H1 (cell line): ENCODE data around the gene CEND1. TPM values are rescaled to one million over a fixed set of nuclear protein-coding genes. Genes with fewer than 3 reads are reported as not detected.

Source experiments
- CTCF ChIA-PET: fragments of 300-600 bp; sonication (Branson Sonifier 250); formaldehyde crosslinking; loops from one replicate; lab custom pipeline; 2021; ENCODE audit not compliant: partially characterized antibody; lab: Charles Lee
- POLR2A ChIA-PET: fragments of 300-600 bp; sonication (Branson Sonifier 250); formaldehyde crosslinking; loops from one replicate; lab custom pipeline; 2021; ENCODE audit warnings: inconsistent platforms; ENCODE audit not compliant: partially characterized antibody; lab: Charles Lee
- DNase-seq, 2 experiments: peaks; one replicate each; pipeline versions ENCODE4 v3.0.0 to v3.0.0-alpha.2; 2010 to 2022; ENCODE audit warnings: low spot score in 2 of 2, low read depth in 1 of 2, mixed read lengths in 1 of 2
- FAIRE-seq: peaks from 2 replicates; lab custom pipeline; 2011; peaks lifted over from hg19 to GRCh38; lab: Jason Lieb, UNC
- H2AFZ ChIP-seq: 2 replicates; pipeline ENCODE4 v1.8.1; 2012; ENCODE audit warnings: low read length, inconsistent platforms
- H2AK5ac ChIP-seq: 2 replicates; pipeline ENCODE4 v1.6.1; 2013; ENCODE audit warnings: low read depth, low read length
- H2BK120ac ChIP-seq: replicated peaks from 2 replicates; pipeline ENCODE3; 2013; ENCODE audit warnings: low read depth, low read length, inconsistent platforms
- H2BK12ac ChIP-seq: 2 replicates; pipeline ENCODE4 v1.6.1; 2013; ENCODE audit warnings: low read depth, low read length
- H2BK15ac ChIP-seq: 2 replicates; pipeline ENCODE4 v1.6.1; 2013; ENCODE audit warnings: low read length
- H2BK20ac ChIP-seq: 2 replicates; pipeline ENCODE4 v1.6.1; 2013; ENCODE audit warnings: low read length
- H2BK5ac ChIP-seq: 2 replicates; pipeline ENCODE4 v1.6.1; 2013; ENCODE audit warnings: low read depth, low read length
- H3K14ac ChIP-seq: 2 replicates; pipeline ENCODE4 v1.6.1; 2013; ENCODE audit warnings: inconsistent platforms; ENCODE audit not compliant: insufficient read length
- H3K18ac ChIP-seq: 2 replicates; pipeline ENCODE4 v1.6.1; 2013; ENCODE audit warnings: low read length; ENCODE audit errors: extremely low read depth
- H3K23ac ChIP-seq: 2 replicates; pipeline ENCODE4 v1.6.1; 2013; ENCODE audit warnings: inconsistent platforms; ENCODE audit not compliant: insufficient read length
- H3K23me2 ChIP-seq: 2 replicates; pipeline ENCODE4 v1.6.1; 2013; ENCODE audit warnings: low read depth, low read length
- H3K27ac ChIP-seq: 2 replicates; pipeline ENCODE4 v1.6.1; 2011; ENCODE audit warnings: low read depth, low read length, inconsistent platforms
- H3K27me3 ChIP-seq, 4 experiments: replicated peaks in 1 of 4; 1 replicate in 1 of 4; 2 replicates in 3 of 4; pipeline versions ENCODE4 v1.6.1 to v1.8.1; 2011 to 2013; ENCODE audit warnings: low read length in 3 of 4, mild to moderate bottlenecking in 3 of 4, inconsistent platforms in 2 of 4, mixed read lengths in 2 of 4, moderate library complexity in 1 of 4; ENCODE audit not compliant: control insufficient read depth in 3 of 4, insufficient read depth in 3 of 4; ENCODE audit errors: extremely low read depth in 1 of 4
- H3K36me3 ChIP-seq, 4 experiments: 2 replicates each; pipeline versions ENCODE4 v1.6.1 to v1.8.1; 2011 to 2013; ENCODE audit warnings: mild to moderate bottlenecking in 4 of 4, low read length in 3 of 4, moderate library complexity in 2 of 4, control low read depth in 1 of 4, inconsistent platforms in 1 of 4; ENCODE audit not compliant: insufficient read depth in 4 of 4, control insufficient read depth in 2 of 4
- H3K4ac ChIP-seq: replicated peaks from 2 replicates; pipeline ENCODE3; 2013; ENCODE audit warnings: low read length, low read depth, mixed read lengths, inconsistent platforms; ENCODE audit not compliant: insufficient read length
- H3K4me1 ChIP-seq, 4 experiments: replicated peaks in 1 of 4; 1 replicate in 1 of 4; 2 replicates in 3 of 4; pipeline versions ENCODE4 v1.6.1 to v1.8.1; 2011 to 2013; ENCODE audit warnings: low read length in 3 of 4, inconsistent platforms in 2 of 4, mixed read lengths in 1 of 4; ENCODE audit not compliant: insufficient read depth in 4 of 4, control insufficient read depth in 3 of 4
- H3K4me2 ChIP-seq, 2 experiments: 2 replicates each; pipeline versions ENCODE4 v1.6.1 to v1.8.1; 2011 to 2013; ENCODE audit warnings: low read depth in 2 of 2, low read length in 2 of 2, control low read depth in 1 of 2, inconsistent platforms in 1 of 2, mild to moderate bottlenecking in 1 of 2; ENCODE audit not compliant: insufficient read depth in 1 of 2
- H3K4me3 ChIP-seq, 4 experiments: fragments of 200-600, 300-600 bp in 1 of 4; sonication (generic), shearing (Covaris generic), sonication (Bioruptor Twin) in 1 of 4; 2 replicates each; pipeline versions ENCODE4 v1.5.1 to v1.8.1; 2011 to 2016; ENCODE audit warnings: low read length in 4 of 4, low read depth in 3 of 4, control low read depth in 2 of 4, inconsistent platforms in 2 of 4, mild to moderate bottlenecking in 2 of 4, mixed read lengths in 1 of 4, moderate library complexity in 1 of 4; ENCODE audit not compliant: insufficient read depth in 2 of 4; ENCODE audit errors: extremely low read depth in 1 of 4
- H3K56ac ChIP-seq: replicated peaks from 2 replicates; pipeline ENCODE3; 2013; ENCODE audit warnings: low read depth, mild to moderate bottlenecking, mixed read lengths, low read length, inconsistent platforms; ENCODE audit not compliant: insufficient read length
- H3K79me1 ChIP-seq: 2 replicates; pipeline ENCODE4 v1.6.1; 2013; ENCODE audit warnings: low read depth, low read length, control low read depth
- H3K79me2 ChIP-seq, 2 experiments: 2 replicates each; pipeline versions ENCODE4 v1.6.1 to v1.8.1; 2012 to 2013; ENCODE audit warnings: low read length in 2 of 2, mild to moderate bottlenecking in 2 of 2, inconsistent platforms in 1 of 2; ENCODE audit not compliant: insufficient read depth in 2 of 2, control insufficient read depth in 1 of 2
- H3K9ac ChIP-seq, 4 experiments: replicated peaks in 1 of 4; 1 replicate in 1 of 4; 2 replicates in 3 of 4; pipeline versions ENCODE4 v1.6.1 to v1.8.1; 2011 to 2013; ENCODE audit warnings: low read depth in 3 of 4, low read length in 3 of 4, control low read depth in 2 of 4, mild to moderate bottlenecking in 2 of 4, moderate library complexity in 2 of 4, inconsistent platforms in 1 of 4; ENCODE audit errors: extremely low read depth in 1 of 4
- H3K9me3 ChIP-seq, 2 experiments: 2 replicates each; pipeline versions ENCODE4 v1.6.1 to v1.8.1; 2012 to 2013; ENCODE audit warnings: mild to moderate bottlenecking in 2 of 2, moderate library complexity in 2 of 2, control low read depth in 1 of 2, inconsistent platforms in 1 of 2, low read depth in 1 of 2, low read length in 1 of 2, mixed read lengths in 1 of 2; ENCODE audit not compliant: insufficient read depth in 2 of 2
- H4K20me1 ChIP-seq, 2 experiments: replicated peaks in 1 of 2; 2 replicates each; pipeline versions ENCODE3 to v1.8.1; 2011 to 2013; ENCODE audit warnings: inconsistent platforms in 2 of 2, low read length in 2 of 2, mild to moderate bottlenecking in 1 of 2; ENCODE audit not compliant: insufficient read depth in 2 of 2, control insufficient read depth in 1 of 2
- H4K5ac ChIP-seq: 2 replicates; pipeline ENCODE4 v1.6.1; 2013; ENCODE audit warnings: low read length, low read depth, mixed read lengths, inconsistent platforms; ENCODE audit not compliant: insufficient read length
- H4K8ac ChIP-seq: 2 replicates; pipeline ENCODE4 v1.8.0; 2013; ENCODE audit warnings: mild to moderate bottlenecking, moderate library complexity, low read length, inconsistent platforms; ENCODE audit not compliant: insufficient read depth; ENCODE audit errors: extremely low read depth
- H4K91ac ChIP-seq: replicated peaks from 2 replicates; pipeline ENCODE3; 2013; ENCODE audit warnings: low read length, mixed read lengths, inconsistent platforms; ENCODE audit not compliant: insufficient read length
- CBX5 ChIP-seq: fragments of 300-800, 300-1000 bp; sonication (generic); IDR thresholded peaks from 2 replicates; pipeline ENCODE4 v1.7.1; 2016; ENCODE audit warnings: antibody characterized with exemption, low read length, low read depth
- CTBP2 ChIP-seq: IDR thresholded peaks from 2 replicates; pipeline ENCODE4 v1.7.0; 2011; ENCODE audit warnings: borderline replicate concordance, mild to moderate bottlenecking, moderate library complexity, mixed read lengths, low read length; ENCODE audit not compliant: insufficient read depth, insufficient read length
- EGR1 ChIP-seq: IDR thresholded peaks from 2 replicates; pipeline ENCODE4 v1.6.1; 2011; ENCODE audit warnings: low read depth, low read length, borderline replicate concordance
- EP300 ChIP-seq, 2 experiments: IDR thresholded peaks; 1 replicate in 1 of 2; 2 replicates in 1 of 2; pipeline ENCODE4 v1.6.1; 2011 to 2012; ENCODE audit warnings: low read depth in 2 of 2, low read length in 2 of 2, mild to moderate bottlenecking in 2 of 2, borderline replicate concordance in 1 of 2, inconsistent platforms in 1 of 2, moderate library complexity in 1 of 2
- HDAC2 ChIP-seq, 2 experiments: fragments of 300-600 bp in 1 of 2; sonication (generic) in 1 of 2; IDR thresholded peaks; 2 replicates each; pipeline ENCODE4 v1.6.1; 2011 to 2012; ENCODE audit warnings: low read depth in 2 of 2, low read length in 2 of 2, mild to moderate bottlenecking in 2 of 2, moderate library complexity in 2 of 2, borderline replicate concordance in 1 of 2, inconsistent platforms in 1 of 2
- RNF2 ChIP-seq: fragments of 200-900, 300-1000 bp; sonication (generic); IDR thresholded peaks from 2 replicates; pipeline ENCODE4 v1.7.1; 2016; ENCODE audit warnings: borderline replicate concordance, low read depth, mild to moderate bottlenecking, antibody characterized with exemption, low read length; ENCODE audit not compliant: poor library complexity, severe bottlenecking; ENCODE audit errors: missing control alignments
- RXRA ChIP-seq: IDR thresholded peaks from 2 replicates; pipeline ENCODE4 v1.6.1; 2011; ENCODE audit warnings: low read depth, mild to moderate bottlenecking, low read length, moderate library complexity; ENCODE audit not compliant: insufficient read depth
- TCF12 ChIP-seq: IDR thresholded peaks from 2 replicates; pipeline ENCODE4 v1.6.1; 2011; ENCODE audit warnings: low read depth, mild to moderate bottlenecking, low read length
- TEAD4 ChIP-seq: IDR thresholded peaks from 2 replicates; pipeline ENCODE4 v1.6.1; 2012; ENCODE audit warnings: low read depth, low read length, inconsistent platforms, mixed read lengths
- WGBS, 2 experiments: shearing (Covaris generic) in 1 of 2; methylation state at CpG; one replicate each; pipeline versions ENCODE4 v1.1.6 to v1.1.7; 2013 to 2015; ENCODE audit warnings: low lambda C conversion rate in 2 of 2, mixed read lengths in 2 of 2, inconsistent platforms in 1 of 2, low coverage in 1 of 2, missing lambda C conversion rate in 1 of 2; ENCODE audit not compliant: insufficient replicate concordance in 2 of 2, insufficient coverage in 1 of 2, insufficient read length in 1 of 2; ENCODE audit errors: extremely low coverage in 1 of 2, missing lambda C conversion rate in 1 of 2; 5-methylcytosine and 5-hydroxymethylcytosine counted together
- polyA plus RNA-seq, 7 experiments: library from polyadenylated mRNA; depleted of rRNA in 3 of 7; stranded (reverse) in 5 of 7; unstranded in 2 of 7; fragments of >200 nt in 5 of 7; fragments of 200-250 nt in 2 of 7; gene quantifications; 1 replicate in 5 of 7; 2 replicates in 1 of 7; 4 replicates in 1 of 7; pipeline versions ENCODE4 v1.2.1 to v1.2.3, GENCODE V29; 2011 to 2013; ENCODE audit warnings: missing spikeins in 2 of 7, mixed read lengths in 2 of 7
- total RNA-seq: library from RNA; stranded (reverse); fragmentation: NEBNext Ultra II Directional; extraction: Animal tissue kit (Norgen Biotek cat#: 25700); gene quantifications from 2 replicates; pipeline ENCODE4 v1.2.1, GENCODE V29; 2021

The CEND1 gene
- total and polyA plus RNA-seq, 2 of the 8 experiments (the other 6 are each of a cell fraction or from before 2014, with no cell fraction given): 0.82 to 5.0 TPM

DNA sequence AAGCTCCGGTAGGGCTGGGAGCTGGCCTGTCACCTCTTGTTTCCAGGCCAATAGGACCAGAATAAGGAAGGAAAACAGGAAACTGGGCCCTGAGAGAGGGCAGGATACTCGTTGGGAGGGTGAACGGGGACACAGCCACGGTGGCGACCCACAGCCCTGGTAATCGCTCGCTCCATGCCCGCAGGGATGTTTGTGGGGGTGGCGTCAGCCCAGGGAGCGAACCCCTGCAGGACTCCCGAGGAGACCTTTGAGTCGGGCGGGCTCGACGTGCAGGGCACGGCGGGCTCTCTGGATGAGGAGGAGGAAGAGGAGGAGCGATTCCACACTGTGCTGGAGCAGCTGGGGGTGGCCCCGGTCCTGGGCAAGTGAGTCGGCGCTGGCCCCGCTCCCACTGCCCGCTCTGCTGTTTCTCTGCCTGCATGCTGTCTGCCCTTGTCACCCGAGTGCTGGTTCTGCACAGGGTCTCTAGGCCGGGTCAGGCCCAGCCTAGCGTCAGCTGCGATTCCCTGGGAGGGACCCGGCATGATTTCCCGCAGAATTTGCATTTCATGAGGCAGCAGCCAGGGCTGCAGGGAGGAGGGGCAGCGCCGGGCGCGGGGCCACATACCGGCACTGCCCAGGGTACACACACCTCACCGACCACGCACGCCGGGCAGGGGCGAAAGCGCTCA is 39.4 kb upstream of the CEND1 start:
- peak overlapping the region; percentile 84 to 98 for H3K4me2 ChIP-seq
- no peak overlapping the region for H2BK20ac ChIP-seq
- peaks cover 0 to 51% (median 44%) of the 10 kb centered on the region in 4 experiments; a peak in 6 of 7 replicates for H3K4me1 ChIP-seq
- H3K27me3 ChIP-seq: peaks cover 6 to 41% (median 31%) of the 10 kb centered on the region in 4 experiments
- H3K4ac ChIP-seq: no peak overlapping the region
- H2BK5ac ChIP-seq: peak overlapping the region; percentile 85; the same call in 1 of the 2 replicates
- POLR2A ChIA-PET: interaction anchor here (0.9 to 53.0 kb wide), 6 partner anchors 1 to 82 kb away, joined by 4 to 1917 read pairs (median 4); partner anchors contain the start of genes CD151, CEND1, CRACR2B and GATD1
- no peak overlapping the region for H3K14ac ChIP-seq
- H2AK5ac ChIP-seq: peak overlapping the region; percentile 49; the same call in 1 of the 2 replicates
- no peak overlapping the region for H2AFZ ChIP-seq
- 0 out of 2 replicates have a peak overlapping the region, but pooled peaks have one; percentile 9 for H4K8ac ChIP-seq
- H3K79me2 ChIP-seq: no peaks in the 10 kb centered on the region; a peak in 1 of 4 replicates
- CTCF ChIA-PET: interaction anchor here (0.8 to 3.5 kb wide), 8 partner anchors 10 to 71 kb away, joined by 3 to 26 read pairs (median 6); partner anchors contain the start of genes PNPLA2, POLR2L and TSPAN4
- peak overlapping the region; percentile 92; the same call in 1 of the 2 replicates for H2BK12ac ChIP-seq
- DNase-seq (peak in 1 of 2 experiments; percentile 76), FAIRE-seq (no peak)
- H3K23ac ChIP-seq: no peak overlapping the region
- 9% methylated on average over 40 of the region's 40 CpGs; no CpG with 5 or more reads in 1 of the 2 experiments for WGBS, 2 experiments
- no peak overlapping the region for H2BK120ac ChIP-seq
- peak overlapping the region in 3 of 4 experiments; percentile 5 to 45 (median 45); a peak in 3 of 7 replicates for H3K9ac ChIP-seq
- H2BK15ac ChIP-seq: peak overlapping the region; percentile 92; the same call in 1 of the 2 replicates
- no peaks in the 10 kb centered on the region; the same call in 1 of the 2 replicates for H3K79me1 ChIP-seq
- peak overlapping the region; percentile 45 to 74 (median 56) for H3K4me3 ChIP-seq
- H3K23me2 ChIP-seq: peaks cover 34% of the 10 kb centered on the region
- H3K9me3 ChIP-seq: no peaks in the 10 kb centered on the region
- peaks cover 0 to 4% (median under 1%) of the 10 kb centered on the region in 4 experiments; a peak in 1 of 8 replicates for H3K36me3 ChIP-seq
- H3K56ac ChIP-seq: no peak overlapping the region
- no peak overlapping the region for H3K27ac ChIP-seq
- peak overlapping the region; percentile 20 for H4K5ac ChIP-seq
- peak overlapping the region; percentile 95 for H3K18ac ChIP-seq
- peak overlapping the region; percentile 88 for H4K91ac ChIP-seq
- H4K20me1 ChIP-seq: peaks cover 2 to 6% of the 10 kb centered on the region in 2 experiments
- TF ChIP-seq CBX5: no peak
- no peak for TF ChIP-seq CTBP2
- TF ChIP-seq RXRA: no peak
- no peak for TF ChIP-seq EGR1
- no peak for TF ChIP-seq EP300 (IDR thresholded peaks at IDR 0.05; ENCODE audit: borderline replicate concordance in 1 of 2, low read depth in 2 of 2, low read length in 2 of 2)
- TF ChIP-seq RNF2: no peak
- no peak for TF ChIP-seq TEAD4
- TF ChIP-seq HDAC2 (IDR thresholded peaks at IDR 0.05; ENCODE audit: borderline replicate concordance in 1 of 2, low read depth in 2 of 2, low read length in 2 of 2): 0 out of 4 replicates have a peak, but pooled peaks of 1 of the 2 experiments have one; percentile 26
- TF ChIP-seq TCF12: no peak
